HG03442 (cell line): ENCODE results near the gene SULF2.
"Not testable (repeated sequence)": the region's sequence is repeated elsewhere in the genome, so short reads cannot be mapped to it uniquely, and the experiment has no call there.

ENCODE experiments used
- ATAC-seq: cut with Tn5 transposase; IDR thresholded peaks from one replicate; pipeline ENCODE4 v1.9.1; 2021; ENCODE audit warnings: mild to moderate bottlenecking, moderate library complexity; ENCODE audit not compliant: unreplicated experiment

The SULF2 gene

GRCh38 chr20:47785311-47785853, at the start of gene SULF2:
TSS of gene SULF2 (minus strand) at chr20:47785481. CDS start at chr20:47757363, 28,118 bp downstream.
- ATAC-seq = no peak

GRCh38 chr20:47831675-47832074, 46.4 kb upstream of the SULF2 start:
- not testable (repeated sequence) for ATAC-seq

- not testable (repeated sequence) for ATAC-seq
Observed at GRCh38 chr20:47826716-47827115, 41.4 kb upstream of the SULF2 start.

GRCh38 chr20:47826006-47826405, 40.7 kb upstream of the SULF2 start:
- not testable (repeated sequence) for ATAC-seq

GRCh38 chr20:47825011-47825762, 39.9 kb upstream of the SULF2 start:
- no peak for ATAC-seq

DNA sequence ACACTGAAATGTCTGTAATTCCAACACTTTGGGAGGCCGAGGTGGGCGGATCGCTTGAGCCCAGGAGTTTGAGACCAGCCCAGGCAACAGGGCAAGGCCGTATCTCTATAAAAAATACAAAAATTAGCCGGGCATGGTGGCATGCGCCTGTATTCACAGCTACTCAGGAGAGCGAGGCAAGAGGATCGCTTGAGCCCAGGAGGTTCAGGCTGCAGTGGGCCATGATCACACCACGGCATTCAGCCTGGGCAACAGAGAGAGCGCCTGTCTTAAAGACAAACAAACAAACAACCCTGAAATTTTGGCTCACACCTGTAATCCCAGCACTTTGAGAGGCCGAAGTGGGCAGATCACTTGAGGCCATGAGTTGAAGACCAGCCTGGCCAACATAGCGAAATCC, 38.7 kb upstream of the SULF2 start:
- ATAC-seq = not testable (repeated sequence)

DNA sequence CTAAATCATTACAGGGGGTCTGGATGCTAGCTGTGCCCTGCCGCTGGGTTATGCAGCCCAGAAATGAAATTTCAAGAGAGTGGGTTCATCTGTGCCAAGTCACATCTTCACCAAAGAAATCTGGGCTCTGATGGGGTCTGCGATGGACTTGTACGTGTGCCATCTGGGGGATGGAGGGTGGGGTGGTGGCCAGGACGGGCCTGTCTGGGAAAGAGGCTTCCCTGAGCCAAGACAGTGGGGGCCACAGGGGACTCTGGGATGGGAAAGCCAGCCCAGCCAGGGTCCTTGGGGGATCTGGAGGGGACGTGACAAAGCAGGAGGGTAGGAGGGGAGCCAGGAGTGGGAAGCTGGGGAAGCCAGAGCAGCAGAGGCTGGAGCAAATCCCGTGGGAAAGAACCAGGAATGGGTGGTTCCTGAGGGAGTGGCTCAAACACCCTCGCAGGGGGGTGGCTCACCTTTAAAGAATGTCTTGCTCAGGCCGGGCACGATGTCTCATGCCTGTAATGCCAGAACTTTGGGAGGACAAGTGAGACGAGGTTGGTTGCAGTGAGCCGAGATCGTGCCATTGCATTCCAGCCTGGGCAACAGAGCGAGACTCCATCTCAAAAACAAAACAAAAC, 36.3 kb upstream of the SULF2 start:
- no peak for ATAC-seq

GRCh38 chr20:47818996-47819609, 33.8 kb upstream of the SULF2 start:
- ATAC-seq = no peak

DNA sequence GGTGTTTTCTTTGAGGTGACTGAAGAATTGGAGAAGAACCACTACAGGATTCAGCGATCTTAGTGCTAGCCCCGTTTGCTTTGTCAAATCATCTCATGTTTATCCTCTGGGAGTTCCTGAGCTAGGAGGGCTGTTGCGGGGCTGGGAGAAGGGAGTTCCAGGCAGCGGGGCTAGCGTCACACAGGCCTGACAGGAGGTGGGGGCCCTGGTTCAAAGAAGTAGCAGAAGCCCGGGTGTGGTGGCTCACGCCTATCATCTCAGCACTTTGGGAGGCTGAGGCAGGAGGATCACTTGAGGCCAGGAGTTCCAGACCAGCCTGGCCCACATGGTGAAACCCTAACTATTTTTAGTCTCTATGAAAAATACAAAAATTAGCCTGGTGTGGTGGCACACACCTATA, 33.2 kb upstream of the SULF2 start:
- no peak for ATAC-seq

- ATAC-seq = no peak
Observed at GRCh38 chr20:47818016-47818415, 32.7 kb upstream of the SULF2 start.

DNA sequence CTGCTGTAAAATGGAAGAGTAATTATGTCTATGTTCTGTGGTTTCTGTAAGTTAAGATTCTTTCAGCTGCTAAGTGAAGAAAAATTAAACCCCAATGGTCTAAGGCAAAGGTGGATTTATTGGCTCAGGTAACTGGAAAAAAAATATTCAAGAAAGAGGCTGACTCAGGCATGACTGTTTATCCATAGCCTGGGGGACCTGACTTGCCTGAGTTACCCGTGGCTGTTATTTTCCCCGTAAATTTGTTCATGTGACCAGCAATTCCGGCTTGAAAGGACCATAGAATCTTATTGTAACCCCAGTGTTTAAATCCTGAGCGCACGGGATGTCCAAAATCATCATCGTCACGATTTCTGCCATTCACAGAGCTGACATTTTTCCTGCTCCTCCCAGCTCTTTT, 32.3 kb upstream of the SULF2 start:
- no peak for ATAC-seq

GRCh38 chr20:47816487-47817451, 31.5 kb upstream of the SULF2 start:
- no peak for ATAC-seq

DNA sequence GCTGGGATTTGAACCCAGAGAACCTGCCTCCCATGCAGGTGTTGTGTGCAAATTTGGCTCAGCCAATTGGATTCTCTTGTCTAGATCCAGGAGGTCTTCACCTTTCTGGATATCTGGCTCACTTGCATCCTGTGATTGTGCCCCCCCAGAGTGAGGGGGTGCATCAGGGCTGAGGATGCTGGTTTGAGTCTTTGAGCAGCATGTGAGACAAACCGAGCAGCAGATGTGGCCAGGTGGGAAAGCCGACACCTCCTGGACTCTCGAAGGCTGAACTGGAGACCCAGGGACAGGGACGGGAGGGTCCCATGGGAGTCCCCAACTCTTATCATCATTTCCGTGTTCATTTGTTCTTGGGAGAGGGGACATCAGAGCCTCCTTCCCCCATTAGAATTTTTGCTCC, 30.6 kb upstream of the SULF2 start:
- no peak for ATAC-seq

- ATAC-seq = no peak
Observed at GRCh38 chr20:47815416-47815806, 30.1 kb upstream of the SULF2 start.

DNA sequence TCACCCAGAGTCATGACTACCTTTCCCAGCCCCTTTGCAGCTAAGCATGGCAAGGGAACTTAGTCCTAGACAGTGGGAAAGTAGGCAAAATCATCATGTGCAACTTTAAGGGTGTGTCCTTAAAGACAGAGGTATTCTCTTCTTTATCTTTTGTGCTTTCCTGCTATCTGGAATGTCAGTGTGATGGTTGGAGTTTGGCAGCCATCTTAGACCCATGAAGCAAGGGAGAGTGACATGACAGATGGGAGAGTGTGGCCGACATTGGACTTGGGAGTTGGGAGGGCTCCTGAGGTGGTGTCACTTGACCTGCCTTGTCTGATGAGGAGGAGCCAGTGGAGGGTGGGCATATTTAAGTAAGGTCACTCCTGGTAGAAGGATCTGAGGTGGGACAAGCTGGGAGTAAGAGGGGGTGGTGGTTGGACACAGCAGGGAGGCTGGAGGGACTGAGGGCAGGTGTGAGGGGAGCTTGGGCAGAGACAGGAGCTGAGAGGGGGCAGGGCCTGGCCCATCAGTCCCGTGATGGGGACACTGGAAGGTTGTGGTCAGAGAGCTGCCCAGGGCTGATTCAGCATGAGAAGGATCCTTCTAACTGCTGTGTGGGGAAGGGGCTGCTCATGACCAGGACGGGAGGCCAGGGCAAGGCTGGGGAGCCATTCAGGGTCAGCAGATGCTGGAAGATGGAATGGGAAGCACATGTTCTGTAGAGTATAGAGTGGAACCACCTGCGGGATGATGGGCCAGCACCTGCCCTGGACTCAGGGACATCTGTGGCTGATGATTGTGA, 29.5 kb upstream of the SULF2 start:
- ATAC-seq = no peak

DNA sequence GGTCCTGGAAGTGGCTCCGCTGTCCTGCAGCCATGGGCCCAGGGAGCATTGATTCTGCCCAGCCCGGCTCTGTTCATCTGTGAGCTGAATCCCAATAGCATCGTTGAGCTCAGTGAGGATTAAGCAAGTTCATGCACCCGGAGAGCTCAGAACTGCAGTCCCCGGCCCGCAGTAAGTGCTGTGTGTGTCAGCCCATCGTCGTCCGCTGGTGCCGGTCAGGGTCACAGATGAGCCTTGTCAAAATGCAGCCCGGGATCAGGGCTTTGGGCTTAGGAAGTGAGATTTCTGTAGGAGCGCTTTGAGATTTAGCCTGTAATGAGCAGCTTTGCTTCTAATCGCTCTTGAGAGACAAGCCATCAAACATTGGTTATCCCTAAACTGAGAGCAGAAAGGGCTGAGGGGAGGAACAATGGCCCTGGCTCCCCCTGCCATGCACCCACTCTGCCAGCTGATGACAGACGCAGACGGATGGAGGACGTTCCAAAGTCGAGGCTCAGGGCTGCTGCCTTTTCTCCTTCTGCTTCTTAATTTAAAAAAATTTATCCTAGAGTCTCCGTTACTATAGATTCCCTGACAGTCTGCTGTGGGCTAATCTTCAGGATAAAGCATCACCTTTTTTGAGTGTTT, 25.6 kb upstream of the SULF2 start:
- ATAC-seq = no peak

GRCh38 chr20:47810116-47810677, 24.9 kb upstream of the SULF2 start:
- no peak for ATAC-seq

- ATAC-seq = no peak
Observed at GRCh38 chr20:47809161-47809960, 24.1 kb upstream of the SULF2 start.
